K562 (cell line): ENCODE data around the gene CABYR. TPM values are rescaled to one million over a fixed set of nuclear protein-coding genes. Genes with fewer than 3 reads are reported as not detected.

Source experiments
- ATAC-seq: fragments of 200-7000 bp; cut with Tn5 transposase; 3 replicates; pipeline ENCODE4 v1.9.1; 2020; ENCODE audit warnings: moderate library complexity
- BruUV-seq: library from RNA; stranded (reverse); fragments of 400-500 nt; replicated peaks from 2 replicates; lab custom pipeline; 2021; lab: Mats Ljungman, UMichigan
- CTCF ChIA-PET: fragments of 300-600 bp; formaldehyde crosslinking; extraction: SDS; loops from one replicate; lab custom pipeline; 2021; ENCODE audit warnings: low intra/inter-chr PET ratio; lab: Yijun Ruan, JAX
- POLR2A ChIA-PET: fragments of 300-600, 350-650 bp; sonication (Branson Sonifier 250); formaldehyde crosslinking; extraction: SDS; loops from one replicate; lab custom pipeline; 2021; ENCODE audit warnings: antibody characterized with exemption, inconsistent platforms; lab: Yijun Ruan, JAX
- DNase-seq, 4 experiments: peaks; one replicate each; pipeline versions ENCODE4 v3.0.0 to v3.0.0-alpha.2; 2011 to 2018; ENCODE audit warnings: low spot score in 3 of 4, mixed read lengths in 3 of 4; ENCODE audit errors: extremely low read depth in 1 of 4
- FAIRE-seq: peaks from 2 replicates; lab custom pipeline; 2011; peaks lifted over from hg19 to GRCh38; lab: Jason Lieb, UNC
- H2AFZ ChIP-seq: 2 replicates; pipeline ENCODE4 v1.6.0; 2011; ENCODE audit warnings: low read depth, low read length, control low read depth, inconsistent platforms
- H3K27ac ChIP-seq: fragments of 200-600 bp; 3 replicates; pipeline ENCODE4 v1.8.0; 2011; ENCODE audit warnings: low read depth, mild to moderate bottlenecking, control low read depth, inconsistent platforms, low read length, moderate library complexity, mixed read lengths; ENCODE audit errors: extremely low read depth
- H3K27me3 ChIP-seq, 2 experiments: fragments of 300-600 bp in 1 of 2; 2 replicates in 1 of 2; 3 replicates in 1 of 2; pipeline versions ENCODE4 v1.6.0 to v1.8.0; 2011; ENCODE audit warnings: inconsistent platforms in 2 of 2, low read length in 2 of 2, mild to moderate bottlenecking in 1 of 2, mixed read lengths in 1 of 2, moderate library complexity in 1 of 2; ENCODE audit not compliant: control insufficient read depth in 2 of 2, insufficient read depth in 2 of 2
- H3K36me3 ChIP-seq: fragments of 300-600 bp; 3 replicates; pipeline ENCODE4 v1.8.0; 2011; ENCODE audit warnings: mild to moderate bottlenecking, low read length, inconsistent platforms; ENCODE audit not compliant: control insufficient read depth, insufficient read depth
- H3K4me1 ChIP-seq, 2 experiments: fragments of 200-600 bp in 1 of 2; replicated peaks in 1 of 2; 2 replicates in 1 of 2; 3 replicates in 1 of 2; pipeline versions ENCODE4 v1.5.1 to v1.8.0; 2011; ENCODE audit warnings: inconsistent platforms in 2 of 2, low read length in 2 of 2, mild to moderate bottlenecking in 1 of 2, mixed read lengths in 1 of 2, moderate library complexity in 1 of 2; ENCODE audit not compliant: control insufficient read depth in 2 of 2, insufficient read depth in 2 of 2
- H3K4me2 ChIP-seq: 2 replicates; pipeline ENCODE4 v1.6.1; 2011; ENCODE audit warnings: low read length, control low read depth, inconsistent platforms, mixed read lengths; ENCODE audit not compliant: insufficient read depth
- H3K4me3 ChIP-seq: fragments of 200-600 bp; sonication (generic), shearing (Covaris generic); 2 replicates; pipeline ENCODE4 v1.5.1; 2016; ENCODE audit warnings: control low read depth, inconsistent platforms
- H3K79me2 ChIP-seq: fragments of 200-600 bp; 3 replicates; pipeline ENCODE4 v1.8.0; 2011; ENCODE audit warnings: low read length, inconsistent platforms; ENCODE audit not compliant: control insufficient read depth, insufficient read depth
- H3K9ac ChIP-seq, 2 experiments: 2 replicates each; pipeline versions ENCODE4 v1.6.0 to v1.6.1; 2011; ENCODE audit warnings: low read depth in 2 of 2, low read length in 2 of 2, control low read depth in 1 of 2, inconsistent platforms in 1 of 2, mild to moderate bottlenecking in 1 of 2, mixed read lengths in 1 of 2; ENCODE audit not compliant: insufficient read depth in 1 of 2
- H3K9me1 ChIP-seq: one replicate; pipeline ENCODE4 v1.6.0; 2011; ENCODE audit warnings: inconsistent platforms, mild to moderate bottlenecking, low read length, moderate library complexity; ENCODE audit not compliant: control insufficient read depth, insufficient read depth
- H3K9me3 ChIP-seq: replicated peaks from 2 replicates; pipeline ENCODE4 v1.5.1; 2011; ENCODE audit warnings: low read depth, low read length, inconsistent platforms; ENCODE audit not compliant: control insufficient read depth, insufficient read depth
- H4K20me1 ChIP-seq: replicated peaks from 2 replicates; pipeline ENCODE4 v1.6.1; 2011; ENCODE audit warnings: low read length, inconsistent platforms, mixed read lengths; ENCODE audit not compliant: control insufficient read depth, insufficient read depth
- ARNT ChIP-seq, 2 experiments: fragments of 450-650 bp; IDR thresholded peaks; 2 replicates each; pipeline ENCODE4 v1.6.1; 2016; ENCODE audit warnings: mild to moderate bottlenecking in 1 of 2
- ELF2 ChIP-seq: fragments of 250-450 bp; sonication (Bioruptor Pico); IDR thresholded peaks from 2 replicates; pipeline ENCODE4 v1.5.0; 2021; ENCODE audit warnings: mild to moderate bottlenecking
- HDAC8 ChIP-seq: fragments of 450-650 bp; IDR thresholded peaks from 2 replicates; pipeline ENCODE4 v1.6.1; 2016; ENCODE audit warnings: mild to moderate bottlenecking, missing genetic modification characterization, moderate library complexity, missing compliant biosample characterization
- KDM1A ChIP-seq, 2 experiments: fragments of 450-650 bp; IDR thresholded peaks; 2 replicates each; pipeline ENCODE4 v1.6.1; 2016; ENCODE audit warnings: mild to moderate bottlenecking in 2 of 2
- RFX1 ChIP-seq: fragments of 450-650 bp; IDR thresholded peaks from 2 replicates; pipeline ENCODE4 v1.6.1; 2016; ENCODE audit warnings: mild to moderate bottlenecking, moderate library complexity
- WHSC1 ChIP-seq: IDR thresholded peaks from one replicate; pipeline ENCODE4 v1.6.1; 2012; ENCODE audit warnings: low read length, control low read depth, inconsistent platforms
- ZNF589 ChIP-seq: fragments of 200-800 bp; sonication (Bioruptor generic); IDR thresholded peaks from 2 replicates; pipeline ENCODE4 v1.6.1; 2016; ENCODE audit warnings: low read depth, missing genetic modification characterization, missing compliant biosample characterization
- ZNF780A ChIP-seq: fragments of 250-450 bp; sonication (Bioruptor Pico); IDR thresholded peaks from 2 replicates; pipeline ENCODE4 v1.5.0; 2021; ENCODE audit warnings: mild to moderate bottlenecking
- WGBS: fragments of 100-300 bp; shearing (Covaris generic); methylation state at CpG from one replicate; pipeline ENCODE4 v1.1.6; 2016; ENCODE audit warnings: low coverage, mixed read lengths; ENCODE audit not compliant: insufficient coverage; ENCODE audit errors: missing lambda C conversion rate; 5-methylcytosine and 5-hydroxymethylcytosine counted together
- in situ Hi-C: fragments of 300-500 bp; cut with MboI; formaldehyde crosslinking; loops from 4 replicates; pipeline ENCODE4 v1.15.0; 2018; ENCODE audit warnings: inconsistent platforms, mixed read lengths
- intact Hi-C: fragments of 100-400 bp; cut with micrococcal nuclease; formaldehyde crosslinking; loops from 2 replicates; pipeline ENCODE4 v1.14.2; 2022
- polyA plus RNA-seq, 8 experiments: library from polyadenylated mRNA; depleted of rRNA in 4 of 8; stranded (reverse) in 5 of 8; unstranded in 3 of 8; fragments of >200 nt; fragmentation: Nextera tagmentation in 2 of 8; fragmentation: Illumina TruSeq in 1 of 8; extraction: Ambion mirVana in 2 of 8; extraction: Trizol in 1 of 8; gene quantifications; 2 replicates each; pipeline versions ENCODE4 v1.2.1 to v1.2.3, GENCODE V29; 2011 to 2014; ENCODE audit warnings: inconsistent platforms in 1 of 8, missing spikeins in 1 of 8
- total RNA-seq, 7 experiments: library from RNA; depleted of rRNA in 6 of 7; stranded (reverse); fragments of >200 nt in 6 of 7; fragmentation: Illumina TruSeq in 2 of 7; extraction: Trizol in 2 of 7; gene quantifications; 2 replicates each; pipeline versions ENCODE4 v1.2.1 to v1.2.3, GENCODE V29; 2011 to 2021; ENCODE audit warnings: low replicate concordance in 1 of 7
- TF ChIP-seq, protein P1 (sequence below): fragments of 150-350 bp; conservative IDR thresholded peaks from 2 replicates; pipeline ENCODE4 v1.6.1; 2014; ENCODE audit warnings: low read length
- TF ChIP-seq, protein P2 (sequence below): sonication (generic); formaldehyde crosslinking; IDR thresholded peaks from 2 replicates; pipeline ENCODE4 v1.8.0; 2022; ENCODE audit warnings: mild to moderate bottlenecking, missing genetic modification reagents

CABYR gene
- total and polyA plus RNA-seq, 9 of the 15 experiments (the other 6 are each of a cell fraction or from before 2014, with no cell fraction given): not detected

- no peak for ATAC-seq
- TF ChIP-seq ZNF780A (CRISPR knock-in tag): no peak
- no peak for TF ChIP-seq ELF2 (CRISPR knock-in tag)
- no peak for TF ChIP-seq RFX1
- TF ChIP-seq, protein P1, sequence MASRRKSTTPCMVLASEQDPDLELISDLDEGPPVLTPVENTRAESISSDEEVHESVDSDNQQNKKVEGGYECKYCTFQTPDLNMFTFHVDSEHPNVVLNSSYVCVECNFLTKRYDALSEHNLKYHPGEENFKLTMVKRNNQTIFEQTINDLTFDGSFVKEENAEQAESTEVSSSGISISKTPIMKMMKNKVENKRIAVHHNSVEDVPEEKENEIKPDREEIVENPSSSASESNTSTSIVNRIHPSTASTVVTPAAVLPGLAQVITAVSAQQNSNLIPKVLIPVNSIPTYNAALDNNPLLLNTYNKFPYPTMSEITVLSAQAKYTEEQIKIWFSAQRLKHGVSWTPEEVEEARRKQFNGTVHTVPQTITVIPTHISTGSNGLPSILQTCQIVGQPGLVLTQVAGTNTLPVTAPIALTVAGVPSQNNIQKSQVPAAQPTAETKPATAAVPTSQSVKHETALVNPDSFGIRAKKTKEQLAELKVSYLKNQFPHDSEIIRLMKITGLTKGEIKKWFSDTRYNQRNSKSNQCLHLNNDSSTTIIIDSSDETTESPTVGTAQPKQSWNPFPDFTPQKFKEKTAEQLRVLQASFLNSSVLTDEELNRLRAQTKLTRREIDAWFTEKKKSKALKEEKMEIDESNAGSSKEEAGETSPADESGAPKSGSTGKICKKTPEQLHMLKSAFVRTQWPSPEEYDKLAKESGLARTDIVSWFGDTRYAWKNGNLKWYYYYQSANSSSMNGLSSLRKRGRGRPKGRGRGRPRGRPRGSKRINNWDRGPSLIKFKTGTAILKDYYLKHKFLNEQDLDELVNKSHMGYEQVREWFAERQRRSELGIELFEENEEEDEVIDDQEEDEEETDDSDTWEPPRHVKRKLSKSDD: no peak
- no peak for TF ChIP-seq HDAC8 (tag)
- TF ChIP-seq ARNT (IDR thresholded peaks at IDR 0.05): no peak
- TF ChIP-seq KDM1A (IDR thresholded peaks at IDR 0.05): no peak
- TF ChIP-seq, protein P2, sequence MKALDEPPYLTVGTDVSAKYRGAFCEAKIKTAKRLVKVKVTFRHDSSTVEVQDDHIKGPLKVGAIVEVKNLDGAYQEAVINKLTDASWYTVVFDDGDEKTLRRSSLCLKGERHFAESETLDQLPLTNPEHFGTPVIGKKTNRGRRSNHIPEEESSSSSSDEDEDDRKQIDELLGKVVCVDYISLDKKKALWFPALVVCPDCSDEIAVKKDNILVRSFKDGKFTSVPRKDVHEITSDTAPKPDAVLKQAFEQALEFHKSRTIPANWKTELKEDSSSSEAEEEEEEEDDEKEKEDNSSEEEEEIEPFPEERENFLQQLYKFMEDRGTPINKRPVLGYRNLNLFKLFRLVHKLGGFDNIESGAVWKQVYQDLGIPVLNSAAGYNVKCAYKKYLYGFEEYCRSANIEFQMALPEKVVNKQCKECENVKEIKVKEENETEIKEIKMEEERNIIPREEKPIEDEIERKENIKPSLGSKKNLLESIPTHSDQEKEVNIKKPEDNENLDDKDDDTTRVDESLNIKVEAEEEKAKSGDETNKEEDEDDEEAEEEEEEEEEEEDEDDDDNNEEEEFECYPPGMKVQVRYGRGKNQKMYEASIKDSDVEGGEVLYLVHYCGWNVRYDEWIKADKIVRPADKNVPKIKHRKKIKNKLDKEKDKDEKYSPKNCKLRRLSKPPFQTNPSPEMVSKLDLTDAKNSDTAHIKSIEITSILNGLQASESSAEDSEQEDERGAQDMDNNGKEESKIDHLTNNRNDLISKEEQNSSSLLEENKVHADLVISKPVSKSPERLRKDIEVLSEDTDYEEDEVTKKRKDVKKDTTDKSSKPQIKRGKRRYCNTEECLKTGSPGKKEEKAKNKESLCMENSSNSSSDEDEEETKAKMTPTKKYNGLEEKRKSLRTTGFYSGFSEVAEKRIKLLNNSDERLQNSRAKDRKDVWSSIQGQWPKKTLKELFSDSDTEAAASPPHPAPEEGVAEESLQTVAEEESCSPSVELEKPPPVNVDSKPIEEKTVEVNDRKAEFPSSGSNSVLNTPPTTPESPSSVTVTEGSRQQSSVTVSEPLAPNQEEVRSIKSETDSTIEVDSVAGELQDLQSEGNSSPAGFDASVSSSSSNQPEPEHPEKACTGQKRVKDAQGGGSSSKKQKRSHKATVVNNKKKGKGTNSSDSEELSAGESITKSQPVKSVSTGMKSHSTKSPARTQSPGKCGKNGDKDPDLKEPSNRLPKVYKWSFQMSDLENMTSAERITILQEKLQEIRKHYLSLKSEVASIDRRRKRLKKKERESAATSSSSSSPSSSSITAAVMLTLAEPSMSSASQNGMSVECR: no peak
- no peak for TF ChIP-seq WHSC1
- TF ChIP-seq ZNF589: no peak
Measured at GRCh38 chr18:24160086-24160485, 21.2 kb downstream of the CABYR start.

More at GRCh38 chr18:24160086-24160485, 21.2 kb downstream of the CABYR start:
- H3K4me1 ChIP-seq: no peaks in the 10 kb centered on the region
- H3K9me3 ChIP-seq: no peaks in the 10 kb centered on the region
- H3K9ac ChIP-seq: no peak overlapping the region
- in situ Hi-C loops (no loop called here), intact Hi-C loops (no loop called here)
- no peaks in the 10 kb centered on the region for H3K36me3 ChIP-seq
- no peaks in the 10 kb centered on the region for H3K9me1 ChIP-seq
- FAIRE-seq: no peak
- no peak overlapping the region for H3K4me2 ChIP-seq
- DNase-seq: no peak
- no peak overlapping the region for H3K27ac ChIP-seq
- H2AFZ ChIP-seq: no peak overlapping the region
- peaks cover 3 to 8% of the 10 kb centered on the region in 2 experiments; a peak in 2 of 5 replicates for H3K27me3 ChIP-seq
- BruUV-seq: no TSS peak
- ChIA-PET CTCF (no interaction called here), POLR2A (no interaction called here)
- H3K4me3 ChIP-seq: no peak overlapping the region
- no peaks in the 10 kb centered on the region for H4K20me1 ChIP-seq
- WGBS: 0% methylated on average over 5 of the region's 5 CpGs
- no peaks in the 10 kb centered on the region for H3K79me2 ChIP-seq
